ENCODE results near the gene PARD3B. TPM values are rescaled to one million over a fixed set of nuclear protein-coding genes. Genes with fewer than 3 reads are reported as not detected.
A peak's percentile ranks its signal among the peaks of the same experiment; 100 is the strongest.

Gene PARD3B, protein sequence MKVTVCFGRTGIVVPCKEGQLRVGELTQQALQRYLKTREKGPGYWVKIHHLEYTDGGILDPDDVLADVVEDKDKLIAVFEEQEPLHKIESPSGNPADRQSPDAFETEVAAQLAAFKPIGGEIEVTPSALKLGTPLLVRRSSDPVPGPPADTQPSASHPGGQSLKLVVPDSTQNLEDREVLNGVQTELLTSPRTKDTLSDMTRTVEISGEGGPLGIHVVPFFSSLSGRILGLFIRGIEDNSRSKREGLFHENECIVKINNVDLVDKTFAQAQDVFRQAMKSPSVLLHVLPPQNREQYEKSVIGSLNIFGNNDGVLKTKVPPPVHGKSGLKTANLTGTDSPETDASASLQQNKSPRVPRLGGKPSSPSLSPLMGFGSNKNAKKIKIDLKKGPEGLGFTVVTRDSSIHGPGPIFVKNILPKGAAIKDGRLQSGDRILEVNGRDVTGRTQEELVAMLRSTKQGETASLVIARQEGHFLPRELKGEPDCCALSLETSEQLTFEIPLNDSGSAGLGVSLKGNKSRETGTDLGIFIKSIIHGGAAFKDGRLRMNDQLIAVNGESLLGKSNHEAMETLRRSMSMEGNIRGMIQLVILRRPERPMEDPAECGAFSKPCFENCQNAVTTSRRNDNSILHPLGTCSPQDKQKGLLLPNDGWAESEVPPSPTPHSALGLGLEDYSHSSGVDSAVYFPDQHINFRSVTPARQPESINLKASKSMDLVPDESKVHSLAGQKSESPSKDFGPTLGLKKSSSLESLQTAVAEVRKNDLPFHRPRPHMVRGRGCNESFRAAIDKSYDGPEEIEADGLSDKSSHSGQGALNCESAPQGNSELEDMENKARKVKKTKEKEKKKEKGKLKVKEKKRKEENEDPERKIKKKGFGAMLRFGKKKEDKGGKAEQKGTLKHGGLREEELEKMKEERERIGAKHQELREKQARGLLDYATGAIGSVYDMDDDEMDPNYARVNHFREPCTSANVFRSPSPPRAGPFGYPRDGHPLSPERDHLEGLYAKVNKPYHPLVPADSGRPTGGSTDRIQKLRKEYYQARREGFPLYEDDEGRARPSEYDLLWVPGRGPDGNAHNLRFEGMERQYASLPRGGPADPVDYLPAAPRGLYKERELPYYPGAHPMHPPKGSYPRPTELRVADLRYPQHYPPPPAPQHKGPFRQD (N-terminal part only)
- total RNA-seq (14.9 and 20.6 TPM in 2 replicates), polyA plus RNA-seq (4.8 and 7.4 TPM in 2 replicates), polyA minus RNA-seq (ENCODE audit: low replicate concordance) (9.0 and 11.9 TPM in 2 replicates)
- polyA plus RNA-seq (2012) = 5.2 and 8.8 TPM in 2 replicates

DNA sequence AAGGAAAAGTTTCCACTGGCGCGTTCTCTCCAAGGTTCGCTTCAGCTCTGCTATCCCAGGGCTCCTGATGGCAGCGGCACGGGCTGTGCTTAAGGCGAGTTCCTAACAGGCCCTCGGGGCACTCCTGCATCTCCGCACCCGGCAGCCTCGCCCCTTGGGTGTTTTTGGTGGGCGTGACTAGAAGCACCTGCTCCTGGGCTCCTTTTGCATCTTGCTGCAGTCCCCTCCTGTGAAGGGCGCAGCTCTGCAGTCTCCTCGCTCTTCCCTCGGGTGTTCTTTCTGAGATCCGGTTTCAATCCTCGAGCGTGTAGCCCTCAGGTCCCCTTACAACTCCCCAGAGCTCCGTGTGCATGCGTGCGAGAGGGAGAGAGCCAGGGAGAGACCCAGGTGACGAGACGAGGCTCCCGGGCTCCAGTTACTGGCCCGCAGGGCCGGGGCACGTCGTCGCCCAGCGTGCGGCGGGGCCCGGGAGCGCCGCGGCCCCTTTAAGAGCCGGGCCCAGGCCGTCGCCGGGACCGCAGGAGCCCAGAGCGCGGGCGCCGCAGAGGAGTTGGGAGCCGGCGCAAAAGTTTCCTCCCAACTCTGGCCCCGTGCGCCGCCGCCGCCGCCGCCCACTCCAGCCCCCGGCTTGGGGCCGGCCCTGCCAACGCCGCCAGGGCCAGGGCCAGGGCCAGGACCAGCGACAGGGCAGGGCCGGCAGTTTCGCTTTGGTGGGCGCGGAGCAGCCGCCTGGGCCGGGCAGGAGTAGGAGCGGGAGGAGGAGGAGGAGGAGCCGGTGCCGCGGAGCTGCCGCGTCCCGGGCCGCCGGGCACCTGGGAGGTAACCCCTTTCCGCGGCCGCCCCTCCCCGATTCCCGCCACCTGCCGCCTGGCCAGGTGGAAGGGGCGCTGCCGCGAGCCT, at the start of gene PARD3B:
Gene PARD3B, plus strand, starts transcription at position 515 of the 900 bp plus-strand sequence. CDS start 525 bp downstream, outside the sequence.
- H3K4me3 ChIP-seq (replicated peaks in 1 of 4; ENCODE audit: control extremely low read depth in 1 of 4, insufficient read depth in 1 of 4, low read depth in 3 of 4, low read length in 4 of 4) = peak within 1 kb of the TSS; percentile 69 to 86 (median 80)
- H3K4me1 ChIP-seq (ENCODE audit: control insufficient read depth, extremely low read depth, insufficient read depth, low read length) = peaks cover 6% of the 10 kb centered on the region
- H4K20me1 ChIP-seq (ENCODE audit: control insufficient read depth, extremely low read depth, insufficient read depth, low read length) = no peaks in the 10 kb centered on the region
- TF ChIP-seq EZH2 (IDR thresholded peaks at IDR 0.05; ENCODE audit: low read length, missing control alignments) = no peak
- TF ChIP-seq, protein P1, sequence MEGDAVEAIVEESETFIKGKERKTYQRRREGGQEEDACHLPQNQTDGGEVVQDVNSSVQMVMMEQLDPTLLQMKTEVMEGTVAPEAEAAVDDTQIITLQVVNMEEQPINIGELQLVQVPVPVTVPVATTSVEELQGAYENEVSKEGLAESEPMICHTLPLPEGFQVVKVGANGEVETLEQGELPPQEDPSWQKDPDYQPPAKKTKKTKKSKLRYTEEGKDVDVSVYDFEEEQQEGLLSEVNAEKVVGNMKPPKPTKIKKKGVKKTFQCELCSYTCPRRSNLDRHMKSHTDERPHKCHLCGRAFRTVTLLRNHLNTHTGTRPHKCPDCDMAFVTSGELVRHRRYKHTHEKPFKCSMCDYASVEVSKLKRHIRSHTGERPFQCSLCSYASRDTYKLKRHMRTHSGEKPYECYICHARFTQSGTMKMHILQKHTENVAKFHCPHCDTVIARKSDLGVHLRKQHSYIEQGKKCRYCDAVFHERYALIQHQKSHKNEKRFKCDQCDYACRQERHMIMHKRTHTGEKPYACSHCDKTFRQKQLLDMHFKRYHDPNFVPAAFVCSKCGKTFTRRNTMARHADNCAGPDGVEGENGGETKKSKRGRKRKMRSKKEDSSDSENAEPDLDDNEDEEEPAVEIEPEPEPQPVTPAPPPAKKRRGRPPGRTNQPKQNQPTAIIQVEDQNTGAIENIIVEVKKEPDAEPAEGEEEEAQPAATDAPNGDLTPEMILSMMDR (conservative IDR thresholded peaks at IDR 0.05 in 1 of 2, IDR thresholded peaks at IDR 0.05 in 1 of 2; ENCODE audit: low read depth in 1 of 2, low read length in 2 of 2) = no peak
- DNase-seq (ENCODE audit: low read depth in 2 of 2) = peak; percentile 61 to 76
- H3K36me3 ChIP-seq (ENCODE audit: control insufficient read depth, insufficient read depth, low read length) = no peaks in the 10 kb centered on the region
- H3K79me2 ChIP-seq (ENCODE audit: control insufficient read depth, insufficient read depth, low read length) = peaks cover 18% of the 10 kb centered on the region
- peak within 1 kb of the TSS; percentile 68 for H3K27ac ChIP-seq (ENCODE audit: insufficient read depth, low read length)
- peak within 1 kb of the TSS; percentile 97 for H3K4me2 ChIP-seq (ENCODE audit: extremely low read depth, insufficient read depth, low read length)
- H2AFZ ChIP-seq (ENCODE audit: low read length) = peak within 1 kb of the TSS; percentile 73
- no peaks in the 10 kb centered on the region for H3K9me3 ChIP-seq (ENCODE audit: control insufficient read depth, insufficient read depth, low read depth, low read length)
- peak within 1 kb of the TSS; percentile 81 for H3K9ac ChIP-seq (ENCODE audit: insufficient read depth, low read length)
- H3K27me3 ChIP-seq (ENCODE audit: control insufficient read depth, insufficient read depth, low read length) = no peaks in the 10 kb centered on the region

GRCh38 chr2:204496779-204497178, 48.5 kb upstream of the PARD3B start:
- no peaks in the 10 kb centered on the region for H3K36me3 ChIP-seq (ENCODE audit: control insufficient read depth, insufficient read depth, low read length)
- H3K79me2 ChIP-seq (ENCODE audit: control insufficient read depth, insufficient read depth, low read length) = no peaks in the 10 kb centered on the region
- no peaks in the 10 kb centered on the region for H3K27me3 ChIP-seq (ENCODE audit: control insufficient read depth, insufficient read depth, low read length)
- H3K9ac ChIP-seq (ENCODE audit: insufficient read depth, low read length) = no peak overlapping the region
- no peaks in the 10 kb centered on the region for H4K20me1 ChIP-seq (ENCODE audit: control insufficient read depth, extremely low read depth, insufficient read depth, low read length)
- no peak for DNase-seq (ENCODE audit: low read depth in 2 of 2)
- H3K4me3 ChIP-seq (replicated peaks in 1 of 4; ENCODE audit: control extremely low read depth in 1 of 4, insufficient read depth in 1 of 4, low read depth in 3 of 4, low read length in 4 of 4) = no peak overlapping the region
- H3K9me3 ChIP-seq (ENCODE audit: control insufficient read depth, insufficient read depth, low read depth, low read length) = no peaks in the 10 kb centered on the region
- no peak overlapping the region for H3K27ac ChIP-seq (ENCODE audit: insufficient read depth, low read length)
- H2AFZ ChIP-seq (ENCODE audit: low read length) = no peak overlapping the region
- no peaks in the 10 kb centered on the region for H3K4me1 ChIP-seq (ENCODE audit: control insufficient read depth, extremely low read depth, insufficient read depth, low read length)
- no peak for TF ChIP-seq EZH2 (IDR thresholded peaks at IDR 0.05; ENCODE audit: low read length, missing control alignments)
- TF ChIP-seq, protein P1 (conservative IDR thresholded peaks at IDR 0.05 in 1 of 2, IDR thresholded peaks at IDR 0.05 in 1 of 2; ENCODE audit: low read depth in 1 of 2, low read length in 2 of 2) = no peak
- no peak overlapping the region for H3K4me2 ChIP-seq (ENCODE audit: extremely low read depth, insufficient read depth, low read length)

Data from fibroblast of lung (primary cell).